Spleen (tissue), 7 donors: ENCODE results near the gene PDGFA.

Experiments used
- POLR2A ChIP-seq, 3 donors: fragments of 450-650 bp; IDR thresholded peaks; one replicate each; pipeline ENCODE4 v1.5.1; 2017; ENCODE audit warnings: antibody characterized with exemption in 3 of 3, mild to moderate bottlenecking in 1 of 3
- TF ChIP-seq, protein P1 (sequence below), 11 experiments: fragments of 200-600 bp in 7 of 11; fragments of 450-650 bp in 4 of 11; sonication (generic) in 4 of 11; IDR thresholded peaks in 8 of 11; conservative IDR thresholded peaks in 3 of 11; 1 replicate in 7 of 11; 2 replicates in 4 of 11; pipeline versions ENCODE4 v1.4.0 to v1.8.0; 2016 to 2021; ENCODE audit warnings: antibody characterized with exemption in 11 of 11, inconsistent platforms in 4 of 11, mild to moderate bottlenecking in 1 of 11
- donor health status: DM: no; HTN: no; CAD: no; lungs with moderate emphysema.
- donor health status: DM: no; HTN: no; CAD: no.
- donor health status: DM: no; HTN: no; CAD: no.

- TF ChIP-seq, protein P1, sequence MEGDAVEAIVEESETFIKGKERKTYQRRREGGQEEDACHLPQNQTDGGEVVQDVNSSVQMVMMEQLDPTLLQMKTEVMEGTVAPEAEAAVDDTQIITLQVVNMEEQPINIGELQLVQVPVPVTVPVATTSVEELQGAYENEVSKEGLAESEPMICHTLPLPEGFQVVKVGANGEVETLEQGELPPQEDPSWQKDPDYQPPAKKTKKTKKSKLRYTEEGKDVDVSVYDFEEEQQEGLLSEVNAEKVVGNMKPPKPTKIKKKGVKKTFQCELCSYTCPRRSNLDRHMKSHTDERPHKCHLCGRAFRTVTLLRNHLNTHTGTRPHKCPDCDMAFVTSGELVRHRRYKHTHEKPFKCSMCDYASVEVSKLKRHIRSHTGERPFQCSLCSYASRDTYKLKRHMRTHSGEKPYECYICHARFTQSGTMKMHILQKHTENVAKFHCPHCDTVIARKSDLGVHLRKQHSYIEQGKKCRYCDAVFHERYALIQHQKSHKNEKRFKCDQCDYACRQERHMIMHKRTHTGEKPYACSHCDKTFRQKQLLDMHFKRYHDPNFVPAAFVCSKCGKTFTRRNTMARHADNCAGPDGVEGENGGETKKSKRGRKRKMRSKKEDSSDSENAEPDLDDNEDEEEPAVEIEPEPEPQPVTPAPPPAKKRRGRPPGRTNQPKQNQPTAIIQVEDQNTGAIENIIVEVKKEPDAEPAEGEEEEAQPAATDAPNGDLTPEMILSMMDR (IDR thresholded peaks at IDR 0.05 in 8 of 11, conservative IDR thresholded peaks at IDR 0.05 in 3 of 11), result no peak
- TF ChIP-seq POLR2A (IDR thresholded peaks at IDR 0.05), result no peak
Observed at GRCh38 chr7:485188-486081, 34.2 kb downstream of the PDGFA start.
